HuH-7 (cell line): ENCODE results near the gene KCNH6.
A peak's percentile ranks its signal among the peaks of the same experiment; 100 is the strongest.

Experiments used
- DNase-seq: peaks from one replicate; pipeline ENCODE4 v3.0.0; 2011; ENCODE audit warnings: low spot score

KCNH6 gene

DNA sequence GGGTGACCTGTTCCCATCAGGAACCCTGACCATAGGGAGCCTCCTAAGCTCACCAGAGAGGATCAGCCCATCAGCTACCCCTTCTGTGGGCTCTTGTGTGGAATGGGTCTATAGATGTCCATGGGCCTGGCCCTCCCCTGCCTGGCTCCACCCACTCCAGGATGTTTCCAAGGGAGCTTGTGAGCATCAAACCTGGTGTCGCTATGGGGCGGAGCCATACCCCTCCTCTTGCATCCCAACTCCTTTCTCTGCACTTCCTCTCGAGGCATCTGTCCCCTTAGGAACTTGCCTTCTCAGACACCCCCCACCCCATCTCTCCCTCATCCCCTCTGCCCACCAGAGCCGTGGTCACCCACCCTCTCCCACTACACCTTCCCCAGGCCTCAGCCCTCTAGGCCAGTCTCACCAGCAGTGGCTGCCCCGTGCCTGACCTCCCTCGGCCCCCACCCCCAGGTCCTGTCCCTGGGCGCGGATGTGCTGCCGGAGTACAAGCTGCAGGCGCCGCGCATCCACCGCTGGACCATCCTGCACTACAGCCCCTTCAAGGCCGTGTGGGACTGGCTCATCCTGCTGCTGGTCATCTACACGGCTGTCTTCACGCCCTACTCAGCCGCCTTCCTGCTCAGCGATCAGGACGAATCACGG lies 10.4 kb downstream of the KCNH6 start:
- no peak for DNase-seq

DNA sequence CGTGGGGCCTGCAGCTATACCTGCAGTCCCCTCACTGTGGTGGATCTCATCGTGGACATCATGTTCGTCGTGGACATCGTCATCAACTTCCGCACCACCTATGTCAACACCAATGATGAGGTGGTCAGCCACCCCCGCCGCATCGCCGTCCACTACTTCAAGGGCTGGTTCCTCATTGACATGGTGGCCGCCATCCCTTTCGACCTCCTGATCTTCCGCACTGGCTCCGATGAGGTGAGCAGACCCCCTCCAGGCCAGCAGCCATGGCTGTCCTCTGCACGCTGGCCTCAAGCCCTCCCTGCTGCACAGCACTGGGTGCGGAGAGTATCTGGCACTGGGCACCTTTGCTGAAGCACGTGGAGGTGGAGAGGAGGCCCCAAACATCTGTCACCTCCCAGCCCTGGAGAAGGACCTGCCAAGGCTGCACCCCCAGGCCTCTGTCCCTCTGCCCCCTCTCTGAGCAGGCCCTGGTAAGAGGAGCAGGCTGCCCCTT lies 11.0 kb downstream of the KCNH6 start:
- no peak for DNase-seq

- DNase-seq, result no peak
Observed at GRCh38 chr17:63534816-63535455, 11.8 kb downstream of the KCNH6 start.

GRCh38 chr17:63535640-63536039 lies 12.5 kb downstream of the KCNH6 start:
- no peak for DNase-seq

- no peak for DNase-seq
Observed at GRCh38 chr17:63537001-63537400, 13.8 kb downstream of the KCNH6 start.

DNA sequence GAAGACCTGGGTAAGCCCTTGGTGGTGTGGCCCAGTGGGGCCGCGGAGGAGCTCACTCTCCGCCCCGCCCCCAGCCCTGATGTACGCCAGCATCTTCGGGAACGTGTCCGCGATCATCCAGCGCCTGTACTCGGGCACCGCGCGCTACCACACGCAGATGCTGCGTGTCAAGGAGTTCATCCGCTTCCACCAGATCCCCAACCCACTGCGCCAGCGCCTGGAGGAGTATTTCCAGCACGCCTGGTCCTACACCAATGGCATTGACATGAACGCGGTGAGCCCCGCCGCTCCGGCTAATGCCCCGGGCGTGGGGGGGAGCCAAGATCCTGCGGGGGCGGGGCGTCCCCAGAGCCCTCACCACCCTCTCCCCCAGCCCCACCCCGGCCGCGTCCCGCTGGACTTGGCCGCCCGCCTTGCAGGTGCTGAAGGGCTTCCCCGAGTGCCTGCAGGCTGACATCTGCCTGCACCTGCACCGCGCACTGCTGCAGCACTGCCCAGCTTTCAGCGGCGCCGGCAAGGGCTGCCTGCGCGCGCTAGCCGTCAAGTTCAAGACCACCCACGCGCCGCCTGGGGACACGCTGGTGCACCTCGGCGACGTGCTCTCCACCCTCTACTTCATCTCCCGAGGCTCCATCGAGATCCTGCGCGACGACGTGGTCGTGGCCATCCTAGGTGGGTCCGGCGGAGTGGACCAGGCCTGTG lies 15.0 kb downstream of the KCNH6 start:
- no peak for DNase-seq

- DNase-seq, result no peak
Observed at GRCh38 chr17:63538693-63539595, 15.8 kb downstream of the KCNH6 start.

DNA sequence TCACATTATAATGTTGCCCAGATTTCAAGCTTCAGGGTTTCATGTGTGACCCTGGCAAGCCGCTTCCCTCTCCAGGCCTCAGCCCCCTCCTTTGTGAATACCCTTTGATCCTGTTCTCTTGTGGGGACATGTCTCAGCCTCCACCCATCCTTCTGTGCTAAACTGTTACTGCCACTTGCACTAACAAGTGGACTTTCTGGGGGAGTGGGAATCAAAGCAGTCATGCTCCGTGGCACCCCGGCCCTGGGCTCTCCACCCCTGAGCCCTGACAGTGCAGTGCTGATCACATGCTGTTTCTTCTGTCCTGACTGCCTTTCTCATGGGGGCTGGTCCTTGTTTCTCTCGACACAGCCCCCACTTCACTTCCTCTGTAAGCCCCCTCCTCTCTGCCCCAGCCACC lies 17.4 kb downstream of the KCNH6 start:
- DNase-seq, result no peak

DNA sequence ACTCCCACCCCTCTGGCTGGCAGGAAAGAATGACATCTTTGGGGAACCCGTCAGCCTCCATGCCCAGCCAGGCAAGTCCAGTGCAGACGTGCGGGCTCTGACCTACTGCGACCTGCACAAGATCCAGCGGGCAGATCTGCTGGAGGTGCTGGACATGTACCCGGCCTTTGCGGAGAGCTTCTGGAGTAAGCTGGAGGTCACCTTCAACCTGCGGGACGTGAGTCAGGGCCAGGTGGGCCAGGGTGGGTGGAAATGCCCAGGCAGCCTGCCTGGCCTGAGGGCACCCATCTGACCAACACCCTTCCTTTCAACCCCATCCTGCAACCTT lies 19.0 kb downstream of the KCNH6 start:
- peak; percentile 1 for DNase-seq

- peak; percentile 1 for DNase-seq
Observed at GRCh38 chr17:63542942-63543821, 20.0 kb downstream of the KCNH6 start.

DNA sequence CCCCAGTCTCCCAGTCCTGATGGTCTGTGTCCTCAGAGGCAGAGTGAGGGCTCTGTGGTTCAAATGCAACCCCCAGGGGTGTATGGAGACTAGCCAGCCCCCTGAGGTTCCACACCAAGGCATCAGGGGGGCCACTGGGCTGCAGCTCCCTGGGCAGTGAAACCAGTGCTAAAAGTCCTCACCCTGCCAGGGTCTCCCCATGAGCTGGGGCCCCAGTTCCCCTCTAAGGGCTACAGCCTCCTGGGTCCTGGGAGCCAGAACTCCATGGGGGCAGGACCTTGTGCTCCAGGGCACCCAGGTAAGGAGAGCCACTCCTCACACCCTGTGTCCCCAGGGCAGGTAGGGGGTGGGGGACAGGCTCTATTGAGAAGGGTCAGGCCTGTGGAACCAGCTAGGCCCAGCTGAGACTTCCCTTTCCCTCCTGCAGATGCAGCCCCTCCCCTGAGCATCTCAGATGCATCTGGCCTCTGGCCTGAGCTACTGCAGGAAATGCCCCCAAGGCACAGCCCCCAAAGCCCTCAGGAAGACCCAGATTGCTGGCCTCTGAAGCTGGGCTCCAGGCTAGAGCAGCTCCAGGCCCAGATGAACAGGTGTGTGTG lies 20.8 kb downstream of the KCNH6 start:
- peak; percentile 1 for DNase-seq

- no peak for DNase-seq
Observed at GRCh38 chr17:63544467-63545301, 21.5 kb downstream of the KCNH6 start.

DNA sequence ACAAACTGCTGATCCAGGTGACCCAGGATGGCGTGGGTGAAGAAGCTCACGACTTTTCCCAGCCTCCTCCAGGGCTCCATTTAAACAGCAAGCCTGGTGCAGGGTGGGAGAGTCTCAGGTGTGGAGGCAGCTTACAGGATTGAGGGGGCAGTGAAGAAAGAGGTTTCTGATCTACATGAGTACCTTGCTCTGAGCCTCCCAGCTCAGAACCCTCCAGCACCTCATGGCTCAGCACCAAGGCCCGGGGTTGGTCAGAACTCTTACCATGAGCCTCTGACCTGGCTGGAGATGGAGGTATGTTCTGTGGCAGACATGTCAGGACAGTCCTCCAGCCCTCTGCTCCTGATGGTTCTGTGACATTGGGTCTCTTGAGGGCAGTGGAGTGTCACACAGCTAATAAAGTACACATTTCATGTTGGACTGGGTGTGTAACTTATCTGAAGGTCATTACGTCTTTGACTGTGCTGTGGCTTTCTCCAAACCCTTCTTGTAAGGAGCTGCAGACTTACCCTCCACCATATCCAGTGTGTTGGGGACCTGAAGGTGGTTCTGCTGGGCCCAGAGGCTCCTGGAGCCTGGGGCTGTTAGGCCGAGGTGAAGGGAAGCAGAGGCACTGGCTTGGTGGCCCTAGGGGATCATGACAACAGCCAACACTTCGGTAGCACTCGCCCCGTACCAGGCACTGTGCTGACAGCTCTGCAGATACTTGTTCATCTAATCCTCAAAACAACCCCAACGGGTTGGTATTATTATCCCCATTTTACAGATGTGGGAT lies 23.3 kb downstream of the KCNH6 start:
- DNase-seq, result peak; percentile 2

GRCh38 chr17:63547083-63547523 lies 23.9 kb downstream of the KCNH6 start:
- peak; percentile 2 for DNase-seq

DNA sequence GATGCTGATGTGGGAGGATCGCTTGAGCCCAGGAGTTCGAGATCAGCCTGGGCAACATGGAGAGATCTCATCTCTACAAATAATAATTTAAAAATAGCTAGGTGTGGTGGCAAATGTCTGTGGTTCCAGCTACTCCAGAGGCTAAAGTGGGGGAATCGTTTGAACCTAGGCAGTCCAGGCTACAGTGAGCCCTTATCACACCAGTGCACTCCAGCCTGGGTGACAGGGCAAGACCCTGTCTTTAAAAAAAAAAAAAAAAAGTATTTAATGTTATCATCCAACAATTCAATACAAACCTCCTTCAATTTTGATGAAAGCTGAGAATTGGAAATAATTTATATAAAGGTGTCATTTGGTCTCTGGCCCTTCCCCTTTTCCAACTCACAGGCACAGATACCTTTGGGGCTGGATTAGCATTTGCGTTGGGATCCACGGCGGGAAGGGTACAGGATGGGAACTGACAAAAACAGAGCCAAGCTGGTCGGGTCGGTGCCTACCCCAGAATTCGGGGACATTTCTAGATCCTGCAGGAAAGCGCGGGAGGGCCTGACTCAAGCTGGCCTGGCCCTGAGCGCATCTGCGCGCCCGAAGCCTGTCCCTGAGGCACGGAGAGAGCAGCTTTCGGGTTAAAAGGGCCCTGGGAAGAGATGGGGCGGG lies 26.3 kb downstream of the KCNH6 start:
- no peak for DNase-seq

DNA sequence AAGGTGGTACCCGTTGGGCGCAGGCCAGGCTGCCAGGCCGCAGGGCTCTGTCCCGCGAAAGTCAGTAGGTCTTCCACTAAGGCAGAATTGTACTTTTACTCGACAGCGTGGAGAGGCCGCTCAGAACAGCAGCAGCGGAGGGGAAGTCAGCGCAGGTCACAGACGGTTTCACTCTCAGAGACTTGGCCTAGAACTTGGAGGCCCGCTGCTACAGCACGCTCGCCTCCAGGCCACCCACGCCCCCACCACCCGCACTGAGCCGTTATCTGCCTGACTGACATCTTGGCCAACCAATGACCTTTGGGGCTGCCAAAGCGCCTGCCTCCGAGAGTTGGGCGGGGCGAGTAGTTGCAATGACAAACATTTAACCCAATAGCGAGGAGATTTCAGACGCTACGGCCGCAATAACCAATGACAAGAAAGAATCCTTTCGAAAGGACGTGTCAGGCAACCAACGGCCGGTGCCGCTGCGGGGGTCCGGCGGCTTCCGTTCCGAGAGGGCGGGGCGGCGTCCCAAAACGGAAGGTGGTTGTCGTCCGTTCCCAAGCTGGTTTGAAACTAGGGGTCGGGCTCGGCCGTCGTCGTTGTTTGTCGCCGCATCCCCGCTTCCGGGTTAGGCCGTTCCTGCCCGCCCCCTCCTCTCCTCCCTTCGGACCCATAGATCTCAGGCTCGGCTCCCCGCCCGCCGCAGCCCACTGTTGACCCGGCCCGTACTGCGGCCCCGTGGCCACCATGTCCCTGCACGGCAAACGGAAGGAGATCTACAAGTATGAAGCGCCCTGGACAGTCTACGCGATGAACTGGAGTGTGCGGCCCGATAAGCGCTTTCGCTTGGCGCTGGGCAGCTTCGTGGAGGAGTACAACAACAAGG lies 27.0 kb downstream of the KCNH6 start, which contains the start of gene DCAF7:
TSS of gene DCAF7 (plus strand) at position 532 of the 871 bp plus-strand sequence. CDS start at position 733, 201 bp downstream.
- DNase-seq, result peak; percentile 98
